Measurements from ENCODE around the gene CYP11A1. TPM values are rescaled to one million over a fixed set of nuclear protein-coding genes. Genes with fewer than 3 reads are reported as not detected.

The CYP11A1 gene
- total RNA-seq, 1 donor from 2014 or later = 1.1 TPM

DNA sequence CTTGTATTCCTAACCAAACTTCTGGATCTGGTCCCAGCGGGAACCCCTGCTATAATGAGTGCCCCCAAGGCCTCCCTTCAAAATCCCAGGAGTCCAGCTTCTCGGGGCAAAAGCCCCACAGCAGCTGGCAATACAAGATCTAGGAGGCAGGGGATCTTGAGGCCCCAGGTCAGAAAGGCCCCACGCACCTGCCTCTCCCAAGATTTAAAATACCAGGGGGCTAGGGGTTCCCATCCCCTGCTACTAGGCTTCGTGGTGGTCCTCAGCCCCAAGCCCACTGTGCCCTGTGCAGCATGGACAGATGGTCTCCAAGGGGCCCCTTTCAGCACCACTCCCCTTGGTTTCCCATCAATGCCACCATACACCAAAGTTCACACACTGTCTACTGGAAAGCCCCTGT is 15.8 kb upstream of the CYP11A1 start:
- DNase-seq (no peak), ATAC-seq (no peak)
- H3K27me3 ChIP-seq = no peaks in the 10 kb centered on the region
- intact Hi-C loops (cut with DNase I) = loop anchor here (2.0 to 10.0 kb wide), 2 partner anchors 56 to 382 kb away; no protein-coding TSS in a partner anchor
- no peak overlapping the region for H3K4me3 ChIP-seq
- no peak overlapping the region for H3K27ac ChIP-seq
- peaks cover 17% of the 10 kb centered on the region for H3K4me1 ChIP-seq
- H3K36me3 ChIP-seq = no peaks in the 10 kb centered on the region
- H3K9me3 ChIP-seq = no peaks in the 10 kb centered on the region
- TF ChIP-seq CTCF (IDR thresholded peaks at IDR 0.05) = no peak

- peak; percentile 95 for TF ChIP-seq CTCF (IDR thresholded peaks at IDR 0.05)
- DNase-seq (peak; percentile 93), ATAC-seq (peak; percentile 93)
- intact Hi-C loops (cut with DNase I) = loop anchor here (2.0 to 10.0 kb wide), 2 partner anchors 57 to 383 kb away; no protein-coding TSS in a partner anchor
- Histone ChIP-seq H3K4me1 (peaks cover 17% of the 10 kb centered on the region), H3K27ac (no peak overlapping the region), H3K4me3 (no peak overlapping the region), H3K36me3 (no peaks in the 10 kb centered on the region), H3K27me3 (no peaks in the 10 kb centered on the region), H3K9me3 (no peaks in the 10 kb centered on the region)
Observed at GRCh38 chr15:74382004-74382816, 14.8 kb upstream of the CYP11A1 start.

DNA sequence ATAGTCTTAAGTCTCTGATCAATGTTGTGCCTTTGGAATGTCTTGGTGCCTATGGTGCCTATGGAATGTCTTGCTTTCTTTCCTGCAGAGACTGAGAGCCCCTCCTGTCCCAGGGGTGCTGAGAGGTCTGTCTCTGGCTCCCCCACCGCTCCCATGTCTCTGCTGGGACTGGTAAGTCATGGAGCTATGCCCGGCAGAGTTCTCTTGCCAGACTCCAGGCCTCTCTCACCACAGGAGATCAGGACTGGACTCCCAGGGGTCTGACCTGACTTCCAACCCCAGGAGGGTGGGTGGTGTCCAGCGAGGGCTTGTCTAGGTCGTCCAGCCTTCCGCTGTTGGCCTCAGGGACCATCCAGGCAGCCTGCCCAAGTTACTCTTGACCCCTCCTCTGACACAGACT is 14.0 kb upstream of the CYP11A1 start:
- H3K9me3 ChIP-seq = no peaks in the 10 kb centered on the region
- no peak overlapping the region for H3K4me3 ChIP-seq
- intact Hi-C loops (cut with DNase I) = loop anchor here (10.0 kb wide), 1 partner anchor 383 kb away; no protein-coding TSS in a partner anchor
- no peak overlapping the region for H3K27ac ChIP-seq
- no peaks in the 10 kb centered on the region for H3K36me3 ChIP-seq
- no peaks in the 10 kb centered on the region for H3K27me3 ChIP-seq
- ATAC-seq = no peak
- no peak for DNase-seq
- peaks cover 17% of the 10 kb centered on the region for H3K4me1 ChIP-seq
- TF ChIP-seq CTCF (IDR thresholded peaks at IDR 0.05) = no peak

DNA sequence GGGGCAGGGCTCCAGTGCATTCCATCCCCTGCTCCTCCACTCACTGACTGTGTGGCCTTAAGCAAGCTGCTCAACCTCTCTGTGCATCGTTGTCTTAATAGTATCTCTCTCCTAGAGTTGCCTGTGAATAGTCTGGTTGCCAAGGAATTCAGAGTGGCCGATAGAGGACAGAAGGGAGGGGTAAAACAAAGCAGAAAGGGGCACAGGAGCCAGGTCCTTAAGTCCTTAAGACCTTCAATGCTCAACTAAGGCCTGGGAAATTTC is 13.7 kb upstream of the CYP11A1 start:
- peaks cover 14% of the 10 kb centered on the region for H3K4me1 ChIP-seq
- TF ChIP-seq CTCF (IDR thresholded peaks at IDR 0.05) = no peak
- H3K9me3 ChIP-seq = no peaks in the 10 kb centered on the region
- H3K36me3 ChIP-seq = no peaks in the 10 kb centered on the region
- H3K27me3 ChIP-seq = no peaks in the 10 kb centered on the region
- no peak overlapping the region for H3K27ac ChIP-seq
- ATAC-seq (no peak), DNase-seq (no peak)
- intact Hi-C loops (cut with DNase I) = loop anchor here (10.0 kb wide), 1 partner anchor 384 kb away; no protein-coding TSS in a partner anchor
- H3K4me3 ChIP-seq = no peak overlapping the region

DNA sequence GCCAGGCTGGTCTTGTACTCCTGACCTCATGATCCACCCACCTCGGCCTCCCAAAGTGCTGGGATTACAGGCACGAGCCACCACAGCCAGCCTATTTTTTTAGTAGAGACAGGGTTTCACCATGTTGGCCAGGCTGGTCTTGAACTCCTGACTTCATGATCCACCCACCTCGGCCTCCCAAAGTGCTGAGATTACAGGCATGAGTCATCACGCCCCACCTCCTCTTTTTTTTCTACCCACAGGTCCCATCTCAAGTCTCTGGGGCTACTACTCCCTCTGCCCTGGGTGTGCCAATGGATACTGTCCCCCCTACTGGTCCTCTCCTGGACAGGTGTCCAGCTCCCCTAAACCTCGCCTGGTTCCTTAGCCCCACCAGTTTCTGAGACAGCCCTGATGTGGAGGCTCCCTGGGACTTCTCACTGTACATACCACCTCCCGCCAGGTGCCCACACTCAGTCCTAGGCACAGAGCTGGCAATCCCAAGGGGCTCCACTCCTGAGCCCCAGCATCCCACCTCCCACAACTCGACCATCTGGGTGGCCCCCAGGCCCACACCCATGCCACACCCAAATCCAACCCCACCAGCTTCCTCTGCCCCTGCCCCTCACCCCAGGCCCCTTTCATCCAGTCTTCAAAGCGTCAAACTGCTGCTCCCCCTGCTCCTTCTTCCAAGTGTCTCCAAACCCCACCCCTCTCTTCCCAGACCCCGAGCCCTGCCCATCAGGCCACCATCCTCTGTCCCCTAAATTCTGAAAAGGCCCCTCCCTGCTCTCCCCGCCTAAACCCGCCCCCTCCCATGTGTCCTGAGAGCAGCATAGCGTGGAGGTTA is 13.1 kb upstream of the CYP11A1 start:
- TF ChIP-seq CTCF (IDR thresholded peaks at IDR 0.05) = no peak
- ATAC-seq (no peak), DNase-seq (no peak)
- H3K9me3 ChIP-seq = no peaks in the 10 kb centered on the region
- H3K4me1 ChIP-seq = peaks cover 12% of the 10 kb centered on the region
- H3K27me3 ChIP-seq = no peaks in the 10 kb centered on the region
- no peaks in the 10 kb centered on the region for H3K36me3 ChIP-seq
- H3K27ac ChIP-seq = no peak overlapping the region
- H3K4me3 ChIP-seq = no peak overlapping the region
- intact Hi-C loops (cut with DNase I) = loop anchor here (10.0 kb wide), 1 partner anchor 384 kb away; no protein-coding TSS in a partner anchor

Measured in upper lobe of right lung (tissue), 1 donor.